Activated T-helper 2 cell treated with anti-CD3 and anti-CD28 coated beads, Interferon-gamma antibody, Interleukin-2, Interleukin-4, amounts not matched to agents 10 μg/mL and 5 μg/mL and 100 μg/mL, durations not matched to agents 14 hours and 24 hours and 36 hours (primary cell): ENCODE results near the gene PTPRN2. TPM values are rescaled to one million over a fixed set of nuclear protein-coding genes. Genes with fewer than 3 reads are reported as not detected.

Experiments used
- DNase-seq: peaks from one replicate; pipeline ENCODE4 v3.0.0; 2021; ENCODE audit warnings: low spot score
- H3K27ac Mint-ChIP-seq: one replicate; pipeline ENCODE4 v1.8.0; 2021; ENCODE audit warnings: mixed read lengths
- H3K27me3 Mint-ChIP-seq: one replicate; pipeline ENCODE4 v1.8.0; 2021; ENCODE audit warnings: low read depth, mixed read lengths
- H3K36me3 Mint-ChIP-seq: one replicate; pipeline ENCODE4 v1.8.0; 2021; ENCODE audit warnings: low read depth, mixed read lengths
- H3K4me1 Mint-ChIP-seq: one replicate; pipeline ENCODE4 v1.8.0; 2021; ENCODE audit warnings: low read depth, mixed read lengths
- H3K4me3 Mint-ChIP-seq: one replicate; pipeline ENCODE4 v1.8.0; 2021; ENCODE audit warnings: low read depth, mild to moderate bottlenecking, moderate library complexity, mixed read lengths
- H3K9me3 Mint-ChIP-seq: one replicate; pipeline ENCODE4 v1.8.0; 2021; ENCODE audit warnings: mixed read lengths
- intact Hi-C: fragments of 100-400 bp; cut with micrococcal nuclease; formaldehyde crosslinking; loops from one replicate; pipeline ENCODE4 v1.15.1; 2023
- total RNA-seq: library from RNA; stranded (reverse); gene quantifications from 2 replicates; pipeline ENCODE4 v1.2.3, GENCODE V29; 2022

The PTPRN2 gene
- total RNA-seq, 1 donor from 2014 or later = 1.3 TPM

- no peaks in the 10 kb centered on the region for H3K36me3 Mint-ChIP-seq
- H3K27ac Mint-ChIP-seq = no peak overlapping the region
- H3K4me3 Mint-ChIP-seq = no peak overlapping the region
- H3K27me3 Mint-ChIP-seq = peaks cover 12% of the 10 kb centered on the region
- H3K4me1 Mint-ChIP-seq = no peaks in the 10 kb centered on the region
- peaks cover 4% of the 10 kb centered on the region for H3K9me3 Mint-ChIP-seq
- DNase-seq = no peak
- intact Hi-C loops = no loop called here
Observed at GRCh38 chr7:158581440-158582088, 6.1 kb downstream of the PTPRN2 start.

GRCh38 chr7:158579662-158580646 lies 7.7 kb downstream of the PTPRN2 start:
- H3K27ac Mint-ChIP-seq = no peak overlapping the region
- peaks cover 4% of the 10 kb centered on the region for H3K9me3 Mint-ChIP-seq
- H3K4me1 Mint-ChIP-seq = no peaks in the 10 kb centered on the region

GRCh38 chr7:158576050-158576762 lies 11.4 kb downstream of the PTPRN2 start:
- Mint-ChIP-seq H3K4me3 (no peak overlapping the region), H3K9me3 (peaks cover 4% of the 10 kb centered on the region), H3K4me1 (no peaks in the 10 kb centered on the region), H3K27ac (no peak overlapping the region), H3K27me3 (peaks cover 2% of the 10 kb centered on the region), H3K36me3 (no peaks in the 10 kb centered on the region)
- DNase-seq = no peak
- intact Hi-C loops = no loop called here

More at GRCh38 chr7:158579662-158580646, 7.7 kb downstream of the PTPRN2 start:
- H3K4me3 Mint-ChIP-seq = no peak overlapping the region
- no peaks in the 10 kb centered on the region for H3K27me3 Mint-ChIP-seq
- H3K36me3 Mint-ChIP-seq = no peaks in the 10 kb centered on the region
- intact Hi-C loops = no loop called here
- no peak for DNase-seq

GRCh38 chr7:158574308-158575036 lies 13.2 kb downstream of the PTPRN2 start:
- Mint-ChIP-seq H3K9me3 (no peaks in the 10 kb centered on the region), H3K27me3 (peaks cover 7% of the 10 kb centered on the region), H3K4me3 (no peak overlapping the region), H3K36me3 (no peaks in the 10 kb centered on the region), H3K27ac (no peak overlapping the region), H3K4me1 (no peaks in the 10 kb centered on the region)
- intact Hi-C loops = no loop called here
- no peak for DNase-seq

GRCh38 chr7:158573310-158573709 lies 14.3 kb downstream of the PTPRN2 start:
- H3K9me3 Mint-ChIP-seq = no peaks in the 10 kb centered on the region
- H3K36me3 Mint-ChIP-seq = no peaks in the 10 kb centered on the region
- H3K4me3 Mint-ChIP-seq = no peak overlapping the region
- no peak for DNase-seq
- H3K27ac Mint-ChIP-seq = no peak overlapping the region
- intact Hi-C loops = no loop called here
- H3K4me1 Mint-ChIP-seq = no peaks in the 10 kb centered on the region
- peaks cover 11% of the 10 kb centered on the region for H3K27me3 Mint-ChIP-seq

- no peak for DNase-seq
- Mint-ChIP-seq H3K9me3 (no peaks in the 10 kb centered on the region), H3K4me3 (no peak overlapping the region), H3K27ac (no peak overlapping the region), H3K4me1 (no peaks in the 10 kb centered on the region), H3K36me3 (no peaks in the 10 kb centered on the region), H3K27me3 (peaks cover 11% of the 10 kb centered on the region)
- intact Hi-C loops = no loop called here
Observed at GRCh38 chr7:158572000-158572828, 15.4 kb downstream of the PTPRN2 start.

- Mint-ChIP-seq H3K9me3 (no peaks in the 10 kb centered on the region), H3K36me3 (no peaks in the 10 kb centered on the region), H3K27ac (no peak overlapping the region), H3K4me1 (no peaks in the 10 kb centered on the region), H3K4me3 (no peak overlapping the region), H3K27me3 (peaks cover 11% of the 10 kb centered on the region)
- intact Hi-C loops = no loop called here
- no peak for DNase-seq
Observed at GRCh38 chr7:158570449-158571170, 17.0 kb downstream of the PTPRN2 start.

- no peak for DNase-seq
- Mint-ChIP-seq H3K9me3 (no peaks in the 10 kb centered on the region), H3K4me3 (no peak overlapping the region), H3K27ac (no peak overlapping the region), H3K27me3 (peaks cover 11% of the 10 kb centered on the region), H3K36me3 (no peaks in the 10 kb centered on the region), H3K4me1 (no peaks in the 10 kb centered on the region)
- intact Hi-C loops = no loop called here
Observed at GRCh38 chr7:158569858-158570323, 17.7 kb downstream of the PTPRN2 start.

- no peaks in the 10 kb centered on the region for H3K4me1 Mint-ChIP-seq
- H3K27me3 Mint-ChIP-seq = peaks cover 11% of the 10 kb centered on the region
- no peak for DNase-seq
- no peaks in the 10 kb centered on the region for H3K36me3 Mint-ChIP-seq
- no peak overlapping the region for H3K27ac Mint-ChIP-seq
- intact Hi-C loops = no loop called here
- no peak overlapping the region for H3K4me3 Mint-ChIP-seq
- H3K9me3 Mint-ChIP-seq = no peaks in the 10 kb centered on the region
Observed at GRCh38 chr7:158568974-158569857, 18.4 kb downstream of the PTPRN2 start.

GRCh38 chr7:158567153-158567603 lies 20.4 kb downstream of the PTPRN2 start:
- no peaks in the 10 kb centered on the region for H3K36me3 Mint-ChIP-seq
- no peak overlapping the region for H3K27ac Mint-ChIP-seq
- H3K27me3 Mint-ChIP-seq = peaks cover 11% of the 10 kb centered on the region
- no peaks in the 10 kb centered on the region for H3K4me1 Mint-ChIP-seq
- H3K9me3 Mint-ChIP-seq = no peaks in the 10 kb centered on the region
- no peak for DNase-seq
- intact Hi-C loops = no loop called here
- H3K4me3 Mint-ChIP-seq = no peak overlapping the region
